Epidermal melanocyte (primary cell): Measurements from ENCODE around the gene NRG2.
A peak's percentile ranks its signal among the peaks of the same experiment; 100 is the strongest.

ENCODE experiments used
- DNase-seq: peaks from one replicate; pipeline ENCODE4 v3.0.0; 2011; ENCODE audit warnings: low spot score; ENCODE audit not compliant: insufficient read length

NRG2 gene

GRCh38 chr5:140042643-140043507 lies at the start of gene NRG2:
TSS of gene NRG2 (minus strand) at chr5:140043299.
- DNase-seq, result peak; percentile 76

GRCh38 chr5:140090251-140090650 lies 47.2 kb upstream of the NRG2 start:
- no peak for DNase-seq

- DNase-seq, result no peak
These were observed 41.4 kb upstream of the NRG2 start for GRCh38 chr5:140084541-140084940.

- no peak for DNase-seq
These were observed 40.6 kb upstream of the NRG2 start for GRCh38 chr5:140083650-140084049.

- DNase-seq, result no peak
These were observed 40.0 kb upstream of the NRG2 start for GRCh38 chr5:140083120-140083519.

GRCh38 chr5:140076788-140077187 lies 33.7 kb upstream of the NRG2 start:
- no peak for DNase-seq

GRCh38 chr5:140076142-140076541 lies 33.0 kb upstream of the NRG2 start:
- no peak for DNase-seq

- DNase-seq, result no peak
These were observed 32.3 kb upstream of the NRG2 start for GRCh38 chr5:140075371-140075770.

- DNase-seq, result peak; percentile 27
These were observed 30.2 kb upstream of the NRG2 start for GRCh38 chr5:140073296-140073695.

- DNase-seq, result no peak
These were observed 29.7 kb upstream of the NRG2 start for GRCh38 chr5:140072812-140073211.

- no peak for DNase-seq
These were observed 17.7 kb upstream of the NRG2 start for GRCh38 chr5:140060816-140061215.

GRCh38 chr5:140058212-140058932 lies 15.3 kb upstream of the NRG2 start:
- DNase-seq, result no peak

- DNase-seq, result no peak
These were observed 13.8 kb upstream of the NRG2 start for GRCh38 chr5:140056880-140057279.

GRCh38 chr5:140055152-140055551 lies 12.1 kb upstream of the NRG2 start:
- no peak for DNase-seq

- DNase-seq, result no peak
These were observed 11.1 kb upstream of the NRG2 start for GRCh38 chr5:140054086-140054689.

GRCh38 chr5:140051950-140052349 lies 8.9 kb upstream of the NRG2 start:
- no peak for DNase-seq

- no peak for DNase-seq
These were observed 6.6 kb upstream of the NRG2 start for GRCh38 chr5:140049713-140050112.

GRCh38 chr5:140049205-140049604 lies 6.1 kb upstream of the NRG2 start:
- no peak for DNase-seq

GRCh38 chr5:140044041-140044440 lies 942 bp upstream of the NRG2 start:
- DNase-seq, result no peak

GRCh38 chr5:140043508-140043872 lies 391 bp upstream of the NRG2 start:
- DNase-seq, result no peak

GRCh38 chr5:140042393-140042642 lies 781 bp downstream of the NRG2 start:
- DNase-seq, result no peak

GRCh38 chr5:140041492-140042392 lies 1.4 kb downstream of the NRG2 start:
- DNase-seq, result peak; percentile 78
